PC-3 (cell line): ENCODE data around the gene RPL36A. TPM values are rescaled to one million over a fixed set of nuclear protein-coding genes. Genes with fewer than 3 reads are reported as not detected.

Source experiments
- ATAC-seq: fragments of 200-7000 bp; cut with Tn5 transposase; 2 replicates; pipeline ENCODE4 v1.9.1; 2020; ENCODE audit warnings: mild to moderate bottlenecking, moderate library complexity
- BruUV-seq: library from RNA; stranded (reverse); fragments of 400-500 nt; replicated peaks from 2 replicates; lab custom pipeline; 2021; lab: Mats Ljungman, UMichigan
- CTCF ChIA-PET: fragments of 300-600 bp; sonication (Branson Sonifier 250); formaldehyde crosslinking; loops from one replicate; lab custom pipeline; 2022; ENCODE audit warnings: antibody characterized with exemption; lab: Charles Lee
- POLR2A ChIA-PET: fragments of 300-600 bp; sonication (Branson Sonifier 250); formaldehyde crosslinking; loops from one replicate; lab custom pipeline; 2022; ENCODE audit warnings: antibody characterized with exemption; ENCODE audit not compliant: unreplicated experiment; lab: Charles Lee
- DNase-seq: peaks from one replicate; pipeline ENCODE4 v3.0.0-alpha.2; 2015
- H2AFZ ChIP-seq: fragments of 300-600 bp; sonication (generic); 2 replicates; pipeline ENCODE4 v1.6.0; 2016; ENCODE audit warnings: antibody characterized with exemption, low read length
- H3F3A ChIP-seq: fragments of 300-600 bp; sonication (generic); one replicate; pipeline ENCODE4 v1.6.0; 2017; ENCODE audit warnings: antibody characterized with exemption, low read length, control low read depth, mild to moderate bottlenecking; ENCODE audit not compliant: unreplicated experiment
- H3K27ac ChIP-seq: fragments of 300-600 bp; sonication (generic); 2 replicates; pipeline ENCODE4 v1.5.1; 2016; ENCODE audit warnings: mild to moderate bottlenecking, low read length
- H3K27me3 ChIP-seq: fragments of 300-600 bp; sonication (generic); 2 replicates; pipeline ENCODE4 v1.6.1; 2016; ENCODE audit warnings: low read length, mixed read lengths
- H3K36me3 ChIP-seq: fragments of 300-600 bp; sonication (generic); 2 replicates; pipeline ENCODE4 v1.6.1; 2016; ENCODE audit warnings: low read depth, mixed run types, low read length, mixed read lengths
- H3K4me1 ChIP-seq: fragments of 300-600 bp; sonication (generic); 2 replicates; pipeline ENCODE4 v1.5.1; 2016; ENCODE audit warnings: low read length; ENCODE audit not compliant: insufficient read depth
- H3K4me2 ChIP-seq: fragments of 300-600 bp; sonication (generic); 2 replicates; pipeline ENCODE4 v1.6.0; 2016; ENCODE audit warnings: low read length
- H3K4me3 ChIP-seq: fragments of 300-600 bp; sonication (generic); 2 replicates; pipeline ENCODE4 v1.5.1; 2016; ENCODE audit warnings: mild to moderate bottlenecking, low read length, mixed read lengths
- H3K79me2 ChIP-seq: fragments of 300-600 bp; sonication (generic); 2 replicates; pipeline ENCODE4 v1.6.1; 2017; ENCODE audit warnings: low read length, mixed read lengths
- H3K9ac ChIP-seq: fragments of 300-600 bp; sonication (generic); 2 replicates; pipeline ENCODE4 v1.6.0; 2016; ENCODE audit warnings: mild to moderate bottlenecking, low read length
- H3K9me2 ChIP-seq: fragments of 300-600 bp; sonication (generic); replicated peaks from 2 replicates; pipeline ENCODE4 v1.6.1; 2016; ENCODE audit warnings: mixed run types, low read length, mixed read lengths
- H3K9me3 ChIP-seq: fragments of 300-600 bp; sonication (generic); 2 replicates; pipeline ENCODE4 v1.6.1; 2016; ENCODE audit warnings: low read length, mixed read lengths
- H4K20me1 ChIP-seq: fragments of 300-600 bp; sonication (generic); 2 replicates; pipeline ENCODE4 v1.6.1; 2016; ENCODE audit warnings: low read length, mixed read lengths
- CTCF ChIP-seq: fragments of 300-600 bp; sonication (generic); conservative IDR thresholded peaks from 2 replicates; pipeline ENCODE4 v1.5.1; 2017; ENCODE audit warnings: antibody characterized with exemption, low read depth, mild to moderate bottlenecking, low read length
- EZH2 ChIP-seq: fragments of 300-600 bp; sonication (generic); IDR thresholded peaks from one replicate; pipeline ENCODE4 v1.6.1; 2017; ENCODE audit warnings: antibody characterized with exemption, mild to moderate bottlenecking, low read length; ENCODE audit not compliant: unreplicated experiment
- EZH2phosphoT487 ChIP-seq: fragments of 300-600 bp; sonication (generic); IDR thresholded peaks from 2 replicates; pipeline ENCODE4 v1.6.1; 2018; ENCODE audit warnings: mild to moderate bottlenecking, antibody characterized with exemption, low read length, borderline replicate concordance
- intact Hi-C: fragments of 100-400 bp; cut with micrococcal nuclease; formaldehyde crosslinking; loops from 2 replicates; pipeline ENCODE4 v1.9.0; 2023
- total RNA-seq: library from RNA; depleted of rRNA; stranded (reverse); fragments of >200 nt; gene quantifications from 2 replicates; pipeline ENCODE4 v1.2.3, GENCODE V29; 2014

The RPL36A gene
- total RNA-seq, 1 experiment from 2014 or later = 914 TPM

- no TSS peak for BruUV-seq
- peaks cover 11% of the 10 kb centered on the region; the same call in 1 of the 2 replicates for H4K20me1 ChIP-seq
- H3K79me2 ChIP-seq = peaks cover 67% of the 10 kb centered on the region
- H3K9me2 ChIP-seq = no peaks in the 10 kb centered on the region
- no peaks in the 10 kb centered on the region for H3K9me3 ChIP-seq
- CTCF ChIA-PET = no interaction called here
- H3K27me3 ChIP-seq = no peaks in the 10 kb centered on the region
- peak overlapping the region; percentile 95 for H3K4me3 ChIP-seq
- H3K4me1 ChIP-seq = peaks cover 12% of the 10 kb centered on the region
- H2AFZ ChIP-seq = no peak overlapping the region
- H3K4me2 ChIP-seq = peak overlapping the region; percentile 89
- no peak overlapping the region for H3K9ac ChIP-seq
- POLR2A ChIA-PET = no interaction called here
- H3K36me3 ChIP-seq = peaks cover 15% of the 10 kb centered on the region; the same call in 1 of the 2 replicates
- no peak for DNase-seq
- H3K27ac ChIP-seq = no peak overlapping the region
- ATAC-seq = no peak
- H3F3A ChIP-seq = no peaks in the 10 kb centered on the region
- intact Hi-C loops = no loop called here
- no peak for TF ChIP-seq EZH2phosphoT487
- no peak for TF ChIP-seq EZH2
Observed at GRCh38 chrX:101410461-101410860, 19.6 kb downstream of the RPL36A start.

GRCh38 chrX:101411984-101412383, 21.2 kb downstream of the RPL36A start:
- Histone ChIP-seq H3K9me2 (no peaks in the 10 kb centered on the region), H3K27me3 (no peaks in the 10 kb centered on the region), H3K9me3 (no peaks in the 10 kb centered on the region), H3K9ac (no peak overlapping the region), H3K4me1 (peaks cover 12% of the 10 kb centered on the region), H3K4me3 (no peak overlapping the region), H3K79me2 (peaks cover 53% of the 10 kb centered on the region), H3K27ac (no peak overlapping the region), H3K36me3 (peaks cover 15% of the 10 kb centered on the region; the same call in 1 of the 2 replicates), H3F3A (no peaks in the 10 kb centered on the region), H3K4me2 (no peak overlapping the region), H4K20me1 (peaks cover 11% of the 10 kb centered on the region; the same call in 1 of the 2 replicates), H2AFZ (no peak overlapping the region)
- no TSS peak for BruUV-seq
- no peak for DNase-seq
- intact Hi-C loops = no loop called here
- CTCF ChIA-PET = no interaction called here
- POLR2A ChIA-PET = no interaction called here
- TF ChIP-seq CTCF = no peak
- no peak for ATAC-seq

- no peak overlapping the region for H3K4me2 ChIP-seq
- DNase-seq = peak; percentile 69
- no peak overlapping the region for H3K9ac ChIP-seq
- H3K9me3 ChIP-seq = no peaks in the 10 kb centered on the region
- no peak overlapping the region for H3K27ac ChIP-seq
- intact Hi-C loops = loop anchor here (2.0 to 5.0 kb wide), 2 partner anchors 182 to 383 kb away; no protein-coding TSS in a partner anchor
- no peak overlapping the region for H3K4me3 ChIP-seq
- ChIA-PET CTCF (no interaction called here), POLR2A (no interaction called here)
- no peaks in the 10 kb centered on the region for H3K27me3 ChIP-seq
- H3F3A ChIP-seq = no peaks in the 10 kb centered on the region
- no TSS peak for BruUV-seq
- no peak overlapping the region for H2AFZ ChIP-seq
- peak; percentile 75 for TF ChIP-seq CTCF
- TF ChIP-seq EZH2 = no peak
- H3K36me3 ChIP-seq = peaks cover 15% of the 10 kb centered on the region; the same call in 1 of the 2 replicates
- H3K79me2 ChIP-seq = peaks cover 21% of the 10 kb centered on the region
- H3K4me1 ChIP-seq = peaks cover 5% of the 10 kb centered on the region; the same call in 1 of the 2 replicates
- peak; percentile 71 for ATAC-seq
- H4K20me1 ChIP-seq = peaks cover 5% of the 10 kb centered on the region; the same call in 1 of the 2 replicates
- no peaks in the 10 kb centered on the region for H3K9me2 ChIP-seq
Observed at GRCh38 chrX:101415180-101416145, 24.7 kb downstream of the RPL36A start.
